Activated effector memory CD4-positive, alpha-beta T cell treated with anti-CD3 and anti-CD28 coated beads, Interleukin-2, amount 50 U/mL, for 16 hours (primary cell): ENCODE data around the gene RNF6.
A peak's percentile ranks its signal among the peaks of the same experiment; 100 is the strongest.

Source experiments
- DNase-seq: peaks from one replicate; pipeline ENCODE4 v3.0.0-alpha.2; 2020

Gene RNF6

GRCh38 chr13:26225896-26226617 is 3.9 kb upstream of the RNF6 start:
- no peak for DNase-seq

GRCh38 chr13:26222520-26223046 is 469 bp upstream of the RNF6 start:
- no peak for DNase-seq

- no peak for DNase-seq
These were observed 754 bp downstream of the RNF6 start for GRCh38 chr13:26221399-26221720.

- DNase-seq = no peak
These were observed 1.5 kb downstream of the RNF6 start for GRCh38 chr13:26220575-26220974.

- no peak for DNase-seq
These were observed 2.4 kb downstream of the RNF6 start for GRCh38 chr13:26219726-26220125.

GRCh38 chr13:26216042-26216441 is 6.1 kb downstream of the RNF6 start:
- no peak for DNase-seq

GRCh38 chr13:26213982-26214381 is 8.1 kb downstream of the RNF6 start:
- no peak for DNase-seq

GRCh38 chr13:26213345-26213744 is 8.8 kb downstream of the RNF6 start:
- DNase-seq = no peak

- no peak for DNase-seq
These were observed 13.8 kb downstream of the RNF6 start for GRCh38 chr13:26208287-26208686.

GRCh38 chr13:26202365-26202972 is 19.6 kb downstream of the RNF6 start:
- DNase-seq = no peak

GRCh38 chr13:26200811-26201210 is 21.3 kb downstream of the RNF6 start:
- no peak for DNase-seq

- DNase-seq = no peak
These were observed 24.0 kb downstream of the RNF6 start for GRCh38 chr13:26198116-26198515.

- no peak for DNase-seq
These were observed 24.8 kb downstream of the RNF6 start for GRCh38 chr13:26197298-26197697.

- no peak for DNase-seq
These were observed 35.1 kb downstream of the RNF6 start for GRCh38 chr13:26186995-26187394.

GRCh38 chr13:26186118-26186870 is 35.8 kb downstream of the RNF6 start:
- peak; percentile 95 for DNase-seq

GRCh38 chr13:26185720-26186117 is 36.4 kb downstream of the RNF6 start:
- DNase-seq = no peak

- peak; percentile 87 for DNase-seq
These were observed 37.3 kb downstream of the RNF6 start for GRCh38 chr13:26184791-26185250.

- DNase-seq = no peak
These were observed 38.7 kb downstream of the RNF6 start for GRCh38 chr13:26183416-26183815.

GRCh38 chr13:26179344-26179743 is 42.8 kb downstream of the RNF6 start:
- DNase-seq = no peak

GRCh38 chr13:26168835-26169234 is 53.3 kb downstream of the RNF6 start:
- DNase-seq = no peak

- DNase-seq = no peak
These were observed 53.8 kb downstream of the RNF6 start for GRCh38 chr13:26168237-26168814.

GRCh38 chr13:26163812-26164211 is 58.3 kb downstream of the RNF6 start:
- DNase-seq = no peak
